ENCODE data around the gene AGXT2.

Gene AGXT2

GRCh38 chr5:35047785-35048404 is at the start of gene AGXT2:
TSS of gene AGXT2 (minus strand) at chr5:35047949. CDS start at chr5:35047892, 57 bp downstream.
- DNase-seq (ENCODE audit: low spot score) = no peak

- DNase-seq (ENCODE audit: low spot score) = no peak
Observed at GRCh38 chr5:35096932-35097331, 49.2 kb upstream of the AGXT2 start.

GRCh38 chr5:35096216-35096615 is 48.5 kb upstream of the AGXT2 start:
- no peak for DNase-seq (ENCODE audit: low spot score)

- DNase-seq (ENCODE audit: low spot score) = no peak
Observed at GRCh38 chr5:35095366-35095765, 47.6 kb upstream of the AGXT2 start.

GRCh38 chr5:35094948-35095347 is 47.2 kb upstream of the AGXT2 start:
- DNase-seq (ENCODE audit: low spot score) = no peak

- no peak for DNase-seq (ENCODE audit: low spot score)
Observed at GRCh38 chr5:35092703-35093102, 45.0 kb upstream of the AGXT2 start.

- no peak for DNase-seq (ENCODE audit: low spot score)
Observed at GRCh38 chr5:35091704-35092103, 44.0 kb upstream of the AGXT2 start.

- DNase-seq (ENCODE audit: low spot score) = peak; percentile 73
Observed at GRCh38 chr5:35089334-35090314, 41.9 kb upstream of the AGXT2 start.

GRCh38 chr5:35087991-35088390 is 40.2 kb upstream of the AGXT2 start:
- DNase-seq (ENCODE audit: low spot score) = no peak

GRCh38 chr5:35083150-35083549 is 35.4 kb upstream of the AGXT2 start:
- DNase-seq (ENCODE audit: low spot score) = no peak

GRCh38 chr5:35082530-35082929 is 34.8 kb upstream of the AGXT2 start:
- no peak for DNase-seq (ENCODE audit: low spot score)

GRCh38 chr5:35081134-35081533 is 33.4 kb upstream of the AGXT2 start:
- DNase-seq (ENCODE audit: low spot score) = no peak

GRCh38 chr5:35073160-35073559 is 25.4 kb upstream of the AGXT2 start:
- DNase-seq (ENCODE audit: low spot score) = no peak

- no peak for DNase-seq (ENCODE audit: low spot score)
Observed at GRCh38 chr5:35069188-35069587, 21.4 kb upstream of the AGXT2 start.

GRCh38 chr5:35067985-35068384 is 20.2 kb upstream of the AGXT2 start:
- no peak for DNase-seq (ENCODE audit: low spot score)

- no peak for DNase-seq (ENCODE audit: low spot score)
Observed at GRCh38 chr5:35066260-35066795, 18.6 kb upstream of the AGXT2 start.

- DNase-seq (ENCODE audit: low spot score) = no peak
Observed at GRCh38 chr5:35063414-35063813, 15.7 kb upstream of the AGXT2 start.

GRCh38 chr5:35061211-35061770 is 13.5 kb upstream of the AGXT2 start:
- no peak for DNase-seq (ENCODE audit: low spot score)

- no peak for DNase-seq (ENCODE audit: low spot score)
Observed at GRCh38 chr5:35060236-35060635, 12.5 kb upstream of the AGXT2 start.

GRCh38 chr5:35059251-35059650 is 11.5 kb upstream of the AGXT2 start:
- no peak for DNase-seq (ENCODE audit: low spot score)

GRCh38 chr5:35058374-35058788 is 10.6 kb upstream of the AGXT2 start:
- DNase-seq (ENCODE audit: low spot score) = no peak

GRCh38 chr5:35056686-35057085 is 8.9 kb upstream of the AGXT2 start:
- no peak for DNase-seq (ENCODE audit: low spot score)

GRCh38 chr5:35052838-35053237 is 5.1 kb upstream of the AGXT2 start:
- DNase-seq (ENCODE audit: low spot score) = no peak
